ENCODE data around the gene SARNP. TPM values are rescaled to one million over a fixed set of nuclear protein-coding genes. Genes with fewer than 3 reads are reported as not detected.

Gene SARNP
- 55.7 and 56.6 TPM in 2 replicates for total RNA-seq (2013; cell fraction: nucleolus; rRNA removed)
- 79.9 and 105 TPM in 2 replicates for total RNA-seq (2014; rRNA removed)
- total RNA-seq (2014; rRNA removed; fragmentation: Illumina TruSeq; extraction: Trizol): 168 and 173 TPM in 2 replicates
- 77.6 and 88.0 TPM in 2 replicates for total RNA-seq (2021)
- polyA plus RNA-seq (2011; ENCODE audit: low read depth): 67.8 TPM
- polyA plus RNA-seq (2011; rRNA removed): 172 and 221 TPM in 2 replicates
- polyA plus RNA-seq (2011; cell fraction: cytosol; rRNA removed): 82.3 and 99.2 TPM in 2 replicates
- 69.4 and 73.8 TPM in 2 replicates for polyA plus RNA-seq (2011; cell fraction: nucleus; rRNA removed)
- 94.7 and 111 TPM in 2 replicates for polyA plus RNA-seq (2012)
- 222 and 297 TPM in 2 replicates for polyA plus RNA-seq (2014; fragmentation: Illumina TruSeq; extraction: Trizol)
- 100 to 1,000 TPM; 419 to 445 TPM for polyA plus RNA-seq (2014; fragmentation: Nextera tagmentation; extraction: Ambion mirVana)
- 113 and 170 TPM in 2 replicates for polyA plus RNA-seq (2014; rRNA removed)
- polyA plus RNA-seq (2016; fragmentation: Nextera tagmentation; extraction: Ambion mirVana): 100 to 1,000 TPM; 204 to 205 TPM
- polyA minus RNA-seq (2011; rRNA and poly(A)+ RNA removed): 37.2 and 52.1 TPM in 2 replicates
- polyA minus RNA-seq (2011; cell fraction: cytosol; rRNA and poly(A)+ RNA removed): 12.4 and 20.5 TPM in 2 replicates
- polyA minus RNA-seq (2011; cell fraction: nucleus; rRNA and poly(A)+ RNA removed): 16.7 and 25.6 TPM in 2 replicates
- percentile 91 among the genes with signal in this experiment for Bru-seq, nascent RNA
- BruChase-seq, experiment 1, labeled RNA remaining after a 6-hour chase: percentile 95 among the genes with signal in this experiment
- BruChase-seq, experiment 2, labeled RNA remaining after a 2-hour chase: percentile 90 among the genes with signal in this experiment
- long read RNA-seq, experiment 1, transcript SARNP-201 (11 exons, 926 nt): major isoform, 70 of 84 reads
- long read RNA-seq, experiment 1, partial matches to known transcripts: 1 of 84 reads
- long read RNA-seq, experiment 1, other reads (novel, unspliced or antisense): 10 of 84 reads
- long read RNA-seq, experiment 2, transcript SARNP-201 (11 exons, 926 nt): major isoform, 337 of 378 reads
- long read RNA-seq, experiment 2, transcript SARNP-202 (12 exons, 1,163 nt): minor isoform, 17 of 378 reads
- long read RNA-seq, experiment 2, partial matches to known transcripts: 8 of 378 reads
- long read RNA-seq, experiment 2, other reads (novel, unspliced or antisense): 10 of 378 reads

DNA sequence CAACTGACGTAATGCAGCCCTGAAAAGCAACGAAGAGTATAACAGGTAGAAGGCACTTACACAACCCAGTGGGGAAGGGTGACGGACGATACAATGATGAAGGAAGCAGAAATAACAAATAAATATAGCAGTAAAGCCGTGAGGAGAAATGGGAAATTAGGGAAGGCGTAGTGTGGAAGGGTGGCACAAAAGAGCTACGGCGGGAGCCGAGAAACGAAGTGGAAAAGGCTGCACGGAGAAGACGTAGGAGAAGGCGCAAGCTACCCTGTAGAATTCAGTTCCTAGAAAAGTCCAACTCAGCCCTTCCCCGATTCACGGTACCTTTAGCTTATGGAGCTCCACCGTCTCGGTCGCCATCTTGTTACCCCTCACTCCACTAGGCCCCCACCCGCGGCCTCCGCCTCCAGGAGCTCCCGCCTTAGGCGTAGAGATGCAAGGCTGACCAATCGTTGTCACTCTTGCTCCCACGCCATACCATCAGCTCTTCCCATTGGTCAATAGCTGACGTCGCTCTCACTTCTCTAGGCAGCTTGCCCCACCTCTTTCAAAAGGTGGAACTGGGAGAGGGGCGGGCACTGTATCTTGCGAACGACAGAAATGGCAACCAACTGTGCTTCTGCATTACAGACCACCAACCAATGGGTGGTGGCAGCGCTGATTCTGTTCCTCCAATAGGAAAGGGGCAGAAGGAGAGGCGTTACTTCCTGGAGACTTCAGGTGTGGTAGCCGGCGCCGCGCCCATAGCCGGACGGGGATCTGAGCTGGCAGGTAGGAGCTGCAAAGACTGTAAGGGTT, at the start of gene SARNP, which contains the start of gene ORMDL2:
SARNP (minus strand) TSS at position 380 of the 795 bp plus-strand sequence; CDS start at position 357, 23 bp downstream.
ORMDL2 (plus strand) TSS at position 697 of the 795 bp plus-strand sequence. CDS start 959 bp downstream, outside the sequence.
- WGBS (ENCODE audit: insufficient coverage, insufficient replicate concordance, low lambda C conversion rate, missing lambda C conversion rate): 2% methylated on average over 38 of the region's 38 CpGs
- BruUV-seq (replicated peaks): no TSS peak
- H3K36me3 ChIP-seq (ENCODE audit: control insufficient read depth in 2 of 2, insufficient read depth in 2 of 2, low read length in 1 of 2): peaks cover 5 to 27% of the 10 kb centered on the region in 2 experiments
- TF ChIP-seq, protein P1, sequence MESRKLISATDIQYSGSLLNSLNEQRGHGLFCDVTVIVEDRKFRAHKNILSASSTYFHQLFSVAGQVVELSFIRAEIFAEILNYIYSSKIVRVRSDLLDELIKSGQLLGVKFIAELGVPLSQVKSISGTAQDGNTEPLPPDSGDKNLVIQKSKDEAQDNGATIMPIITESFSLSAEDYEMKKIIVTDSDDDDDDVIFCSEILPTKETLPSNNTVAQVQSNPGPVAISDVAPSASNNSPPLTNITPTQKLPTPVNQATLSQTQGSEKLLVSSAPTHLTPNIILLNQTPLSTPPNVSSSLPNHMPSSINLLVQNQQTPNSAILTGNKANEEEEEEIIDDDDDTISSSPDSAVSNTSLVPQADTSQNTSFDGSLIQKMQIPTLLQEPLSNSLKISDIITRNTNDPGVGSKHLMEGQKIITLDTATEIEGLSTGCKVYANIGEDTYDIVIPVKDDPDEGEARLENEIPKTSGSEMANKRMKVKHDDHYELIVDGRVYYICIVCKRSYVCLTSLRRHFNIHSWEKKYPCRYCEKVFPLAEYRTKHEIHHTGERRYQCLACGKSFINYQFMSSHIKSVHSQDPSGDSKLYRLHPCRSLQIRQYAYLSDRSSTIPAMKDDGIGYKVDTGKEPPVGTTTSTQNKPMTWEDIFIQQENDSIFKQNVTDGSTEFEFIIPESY (IDR thresholded peaks at IDR 0.05): no peak
- TF ChIP-seq POU2F2 (IDR thresholded peaks at IDR 0.05; ENCODE audit: borderline replicate concordance, low read depth, low read length) (no peak; the same call in 2 of the 3 replicates), HCFC1 (IDR thresholded peaks at IDR 0.05; ENCODE audit: low read length) (peak; percentile 54; the same call in 1 of the 2 replicates), SIX5 (IDR thresholded peaks at IDR 0.05; ENCODE audit: low read depth, low read length, severe bottlenecking) (peak; percentile 37), EGR1 (IDR thresholded peaks at IDR 0.05; ENCODE audit: borderline replicate concordance in 1 of 2, low read depth in 2 of 2, low read length in 2 of 2) (no peak), CHD1 (IDR thresholded peaks at IDR 0.05; ENCODE audit: low read depth, low read length) (no peak)
- TF ChIP-seq, protein P2, sequence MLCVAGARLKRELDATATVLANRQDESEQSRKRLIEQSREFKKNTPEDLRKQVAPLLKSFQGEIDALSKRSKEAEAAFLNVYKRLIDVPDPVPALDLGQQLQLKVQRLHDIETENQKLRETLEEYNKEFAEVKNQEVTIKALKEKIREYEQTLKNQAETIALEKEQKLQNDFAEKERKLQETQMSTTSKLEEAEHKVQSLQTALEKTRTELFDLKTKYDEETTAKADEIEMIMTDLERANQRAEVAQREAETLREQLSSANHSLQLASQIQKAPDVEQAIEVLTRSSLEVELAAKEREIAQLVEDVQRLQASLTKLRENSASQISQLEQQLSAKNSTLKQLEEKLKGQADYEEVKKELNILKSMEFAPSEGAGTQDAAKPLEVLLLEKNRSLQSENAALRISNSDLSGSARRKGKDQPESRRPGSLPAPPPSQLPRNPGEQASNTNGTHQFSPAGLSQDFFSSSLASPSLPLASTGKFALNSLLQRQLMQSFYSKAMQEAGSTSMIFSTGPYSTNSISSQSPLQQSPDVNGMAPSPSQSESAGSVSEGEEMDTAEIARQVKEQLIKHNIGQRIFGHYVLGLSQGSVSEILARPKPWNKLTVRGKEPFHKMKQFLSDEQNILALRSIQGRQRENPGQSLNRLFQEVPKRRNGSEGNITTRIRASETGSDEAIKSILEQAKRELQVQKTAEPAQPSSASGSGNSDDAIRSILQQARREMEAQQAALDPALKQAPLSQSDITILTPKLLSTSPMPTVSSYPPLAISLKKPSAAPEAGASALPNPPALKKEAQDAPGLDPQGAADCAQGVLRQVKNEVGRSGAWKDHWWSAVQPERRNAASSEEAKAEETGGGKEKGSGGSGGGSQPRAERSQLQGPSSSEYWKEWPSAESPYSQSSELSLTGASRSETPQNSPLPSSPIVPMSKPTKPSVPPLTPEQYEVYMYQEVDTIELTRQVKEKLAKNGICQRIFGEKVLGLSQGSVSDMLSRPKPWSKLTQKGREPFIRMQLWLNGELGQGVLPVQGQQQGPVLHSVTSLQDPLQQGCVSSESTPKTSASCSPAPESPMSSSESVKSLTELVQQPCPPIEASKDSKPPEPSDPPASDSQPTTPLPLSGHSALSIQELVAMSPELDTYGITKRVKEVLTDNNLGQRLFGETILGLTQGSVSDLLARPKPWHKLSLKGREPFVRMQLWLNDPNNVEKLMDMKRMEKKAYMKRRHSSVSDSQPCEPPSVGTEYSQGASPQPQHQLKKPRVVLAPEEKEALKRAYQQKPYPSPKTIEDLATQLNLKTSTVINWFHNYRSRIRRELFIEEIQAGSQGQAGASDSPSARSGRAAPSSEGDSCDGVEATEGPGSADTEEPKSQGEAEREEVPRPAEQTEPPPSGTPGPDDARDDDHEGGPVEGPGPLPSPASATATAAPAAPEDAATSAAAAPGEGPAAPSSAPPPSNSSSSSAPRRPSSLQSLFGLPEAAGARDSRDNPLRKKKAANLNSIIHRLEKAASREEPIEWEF (IDR thresholded peaks at IDR 0.05; ENCODE audit: insufficient replicate concordance, low read depth, low read length): no peak

More for the DNA sequence above, at the start of gene SARNP, which contains the start of gene ORMDL2:
- Histone ChIP-seq H3K4me3 (peak within 1 kb of the TSS; percentile 85), H3K4me1 (ENCODE audit: control insufficient read depth, insufficient read depth, low read length) (peaks cover 10% of the 10 kb centered on the region; the same call in 1 of the 2 replicates), H3K79me2 (ENCODE audit: control insufficient read depth, insufficient read depth, low read length) (peaks cover 59% of the 10 kb centered on the region), H4K20me1 (ENCODE audit: control insufficient read depth, insufficient read depth) (no peaks in the 10 kb centered on the region), H3K9ac (ENCODE audit: control insufficient read depth, insufficient read depth, low read length) (peak within 1 kb of the TSS; percentile 86), H3K27me3 (replicated peaks in 1 of 2; ENCODE audit: control insufficient read depth in 2 of 2, insufficient read depth in 2 of 2, low read length in 1 of 2) (no peaks in the 10 kb centered on the region), H3K9me3 (replicated peaks; ENCODE audit: control insufficient read depth, insufficient read depth, low read length) (no peaks in the 10 kb centered on the region), H3K27ac (ENCODE audit: control insufficient read depth, insufficient read depth) (peak within 1 kb of the TSS; percentile 92), H3K4me2 (ENCODE audit: control insufficient read depth, insufficient read depth) (peak within 1 kb of the TSS; percentile 69), H2AFZ (ENCODE audit: control insufficient read depth, low read depth, low read length) (peak within 1 kb of the TSS; percentile 97)
- ATAC-seq: peak; percentile 98
- FAIRE-seq: peak; percentile 99
- ChIA-PET SMC1A (ENCODE audit: uncharacterized antibody, unreplicated experiment) (interaction anchor here (0.5 to 6.4 kb wide), 26 partner anchors 9 to 405 kb away, joined by 3 to 41 read pairs (median 4); partner anchors contain the start of genes DNAJC14, GDF11, PYM1 and RAB5B), POLR2A (interaction anchor here (0.5 to 6.5 kb wide), 22 partner anchors 9 to 1564 kb away, joined by 3 to 103 read pairs (median 5); partner anchors contain the start of genes CD63, DGKA, DNAJC14 and PA2G4), CTCF (interaction anchor here (0.6 to 7.2 kb wide), 26 partner anchors 9 to 827 kb away, joined by 3 to 89 read pairs (median 4); partner anchors contain the start of genes DNAJC14, PA2G4, PYM1 and RAB5B), RAD21 (ENCODE audit: unreplicated experiment) (interaction anchor here (0.6 to 4.2 kb wide), 26 partner anchors 9 to 1659 kb away, joined by 3 to 36 read pairs (median 5); partner anchors contain the start of genes CD63, DGKA, DNAJC14 and GDF11)
- DNase-seq (ENCODE audit: low read depth, low spot score): peak; percentile 100
- in situ Hi-C loops (cut with MboI) (no loop called here), intact Hi-C loops (cut with micrococcal nuclease; ENCODE audit: unreplicated experiment) (loop anchor here (2.0 kb wide), 2 partner anchors 79 to 109 kb away; partner anchors contain the start of gene PYM1)

Measured in GM12878 (cell line).